ENCODE measurements around the gene FOXO3.
A peak's percentile ranks its signal among the peaks of the same experiment; 100 is the strongest.

FOXO3 gene

GRCh38 chr6:108684771-108685329 lies 124.1 kb downstream of the FOXO3 start:
- no peaks in the 10 kb centered on the region for H3K27me3 ChIP-seq (ENCODE audit: control insufficient read depth, insufficient read depth, low read length)

GRCh38 chr6:108685970-108686369 lies 125.3 kb downstream of the FOXO3 start:
- Histone ChIP-seq H3K4me2 (ENCODE audit: low read length) (no peak overlapping the region), H3K9me3 (replicated peaks; ENCODE audit: low read length) (no peaks in the 10 kb centered on the region), H3K27me3 (ENCODE audit: control insufficient read depth, insufficient read depth, low read length) (no peaks in the 10 kb centered on the region), H3K9ac (ENCODE audit: low read depth, low read length) (no peak overlapping the region), H3K4me3 (ENCODE audit: low read length) (no peak overlapping the region), H3K4me1 (ENCODE audit: control insufficient read depth, insufficient read depth, low read length) (peaks cover 42% of the 10 kb centered on the region), H3K36me3 (ENCODE audit: insufficient read depth, low read length) (peaks cover 33% of the 10 kb centered on the region)

More at GRCh38 chr6:108684771-108685329, 124.1 kb downstream of the FOXO3 start:
- no peak overlapping the region for H3K9ac ChIP-seq (ENCODE audit: low read depth, low read length)
- H3K4me3 ChIP-seq (ENCODE audit: low read length): no peak overlapping the region
- H3K4me1 ChIP-seq (ENCODE audit: control insufficient read depth, insufficient read depth, low read length): peaks cover 31% of the 10 kb centered on the region
- H3K9me3 ChIP-seq (replicated peaks; ENCODE audit: low read length): no peaks in the 10 kb centered on the region
- H3K4me2 ChIP-seq (ENCODE audit: low read length): no peak overlapping the region
- peaks cover 39% of the 10 kb centered on the region for H3K36me3 ChIP-seq (ENCODE audit: insufficient read depth, low read length)

DNA sequence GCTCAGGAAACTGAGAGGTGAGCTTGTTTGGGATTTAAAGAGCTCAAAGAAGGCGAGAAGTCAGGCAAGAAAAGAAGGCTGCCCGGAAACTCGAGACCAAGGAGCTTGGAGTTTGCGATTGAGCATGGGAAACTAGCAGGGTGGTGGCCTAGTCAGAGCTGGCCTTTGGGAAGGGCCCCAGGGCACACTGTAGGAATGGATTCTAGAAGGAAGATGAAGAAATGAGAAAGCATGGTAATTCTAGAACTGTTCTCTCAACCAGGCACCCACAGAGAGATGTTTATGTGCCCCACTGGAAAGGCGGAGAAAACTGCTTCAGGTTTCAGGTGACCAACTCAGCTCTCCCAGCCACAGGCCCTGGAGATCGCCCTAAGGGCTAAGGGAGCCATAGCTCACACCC lies 126.2 kb downstream of the FOXO3 start:
- Histone ChIP-seq H3K4me3 (ENCODE audit: low read length) (no peak overlapping the region), H3K4me2 (ENCODE audit: low read length) (no peak overlapping the region), H3K36me3 (ENCODE audit: insufficient read depth, low read length) (peaks cover 33% of the 10 kb centered on the region), H3K9ac (ENCODE audit: low read depth, low read length) (no peak overlapping the region), H3K9me3 (replicated peaks; ENCODE audit: low read length) (no peaks in the 10 kb centered on the region), H3K27me3 (ENCODE audit: control insufficient read depth, insufficient read depth, low read length) (no peaks in the 10 kb centered on the region), H3K4me1 (ENCODE audit: control insufficient read depth, insufficient read depth, low read length) (peaks cover 40% of the 10 kb centered on the region)

DNA sequence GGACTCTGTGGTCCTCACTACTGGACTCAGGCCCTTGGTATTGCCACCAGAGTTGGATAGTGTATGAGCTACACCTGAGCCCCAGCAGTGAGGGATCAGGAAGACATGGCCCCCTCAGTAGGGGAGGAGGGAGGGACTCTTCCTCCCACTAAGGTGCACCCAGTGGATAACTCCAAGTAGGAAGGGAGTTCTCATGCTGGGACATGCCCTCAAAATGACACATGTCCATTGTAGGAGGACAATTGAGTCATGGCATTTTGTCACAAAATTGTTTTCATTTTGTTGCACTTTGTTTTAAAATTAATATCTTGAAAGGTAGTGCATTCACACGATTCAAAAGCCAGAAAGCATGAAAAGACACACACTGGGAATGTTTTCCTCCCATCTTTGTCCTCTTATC lies 127.2 kb downstream of the FOXO3 start:
- H3K4me2 ChIP-seq (ENCODE audit: low read length): no peak overlapping the region
- peaks cover 33% of the 10 kb centered on the region for H3K36me3 ChIP-seq (ENCODE audit: insufficient read depth, low read length)
- H3K9ac ChIP-seq (ENCODE audit: low read depth, low read length): no peak overlapping the region
- H3K27me3 ChIP-seq (ENCODE audit: control insufficient read depth, insufficient read depth, low read length): no peaks in the 10 kb centered on the region
- H3K4me1 ChIP-seq (ENCODE audit: control insufficient read depth, insufficient read depth, low read length): peaks cover 33% of the 10 kb centered on the region
- no peaks in the 10 kb centered on the region for H3K9me3 ChIP-seq (replicated peaks; ENCODE audit: low read length)
- no peak overlapping the region for H3K4me3 ChIP-seq (ENCODE audit: low read length)

GRCh38 chr6:108689272-108690161 lies 128.8 kb downstream of the FOXO3 start:
- Histone ChIP-seq H3K9ac (ENCODE audit: low read depth, low read length) (no peak overlapping the region), H3K9me3 (replicated peaks; ENCODE audit: low read length) (no peaks in the 10 kb centered on the region), H3K27me3 (ENCODE audit: control insufficient read depth, insufficient read depth, low read length) (no peaks in the 10 kb centered on the region), H3K4me2 (ENCODE audit: low read length) (peak overlapping the region; percentile 26), H3K36me3 (ENCODE audit: insufficient read depth, low read length) (peaks cover 33% of the 10 kb centered on the region), H3K4me3 (ENCODE audit: low read length) (no peak overlapping the region), H3K4me1 (ENCODE audit: control insufficient read depth, insufficient read depth, low read length) (peaks cover 33% of the 10 kb centered on the region)

DNA sequence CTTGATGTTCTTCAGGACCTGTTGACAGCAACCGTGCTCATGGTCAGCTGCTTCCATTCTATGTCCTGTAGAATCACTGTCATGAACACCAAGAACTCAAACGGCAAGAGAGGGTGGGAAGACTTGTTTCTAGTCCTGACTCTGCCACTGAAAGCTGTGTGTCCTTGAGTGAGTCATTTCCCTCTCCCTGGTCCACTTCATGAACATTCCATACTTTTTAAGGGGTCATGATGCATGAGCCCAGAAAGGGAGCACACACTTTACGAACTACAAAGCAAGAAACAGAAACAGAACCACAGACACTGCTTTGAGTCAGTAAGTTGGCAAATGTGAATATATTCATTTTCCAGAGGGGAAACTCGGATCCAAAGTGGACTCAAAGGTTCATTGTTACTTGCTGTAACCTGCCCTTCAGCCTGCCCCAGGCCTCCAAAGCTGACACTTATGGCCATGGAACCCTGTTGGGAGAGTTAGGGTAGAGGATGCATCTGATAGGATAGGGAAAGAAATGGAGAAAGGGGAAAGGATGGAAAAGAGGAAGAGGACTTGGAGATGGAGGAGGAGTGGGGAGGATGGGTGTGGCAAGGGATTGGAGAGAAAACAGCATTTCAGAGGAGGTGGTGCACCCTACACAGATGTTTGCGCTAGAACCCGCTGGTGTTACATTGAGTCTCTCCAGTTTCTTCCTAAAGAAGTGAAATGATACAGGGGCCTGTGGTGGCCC lies 129.8 kb downstream of the FOXO3 start:
- H3K4me1 ChIP-seq (ENCODE audit: control insufficient read depth, insufficient read depth, low read length): peaks cover 33% of the 10 kb centered on the region
- no peaks in the 10 kb centered on the region for H3K9me3 ChIP-seq (replicated peaks; ENCODE audit: low read length)
- H3K27me3 ChIP-seq (ENCODE audit: control insufficient read depth, insufficient read depth, low read length): no peaks in the 10 kb centered on the region
- H3K4me3 ChIP-seq (ENCODE audit: low read length): no peak overlapping the region
- peaks cover 27% of the 10 kb centered on the region for H3K36me3 ChIP-seq (ENCODE audit: insufficient read depth, low read length)
- peak overlapping the region; percentile 26 for H3K4me2 ChIP-seq (ENCODE audit: low read length)
- H3K9ac ChIP-seq (ENCODE audit: low read depth, low read length): no peak overlapping the region

GRCh38 chr6:108693430-108694154 lies 132.9 kb downstream of the FOXO3 start:
- H3K36me3 ChIP-seq (ENCODE audit: insufficient read depth, low read length): peaks cover 4% of the 10 kb centered on the region
- peaks cover 35% of the 10 kb centered on the region for H3K4me1 ChIP-seq (ENCODE audit: control insufficient read depth, insufficient read depth, low read length)
- no peaks in the 10 kb centered on the region for H3K27me3 ChIP-seq (ENCODE audit: control insufficient read depth, insufficient read depth, low read length)
- no peak overlapping the region for H3K9ac ChIP-seq (ENCODE audit: low read depth, low read length)
- no peaks in the 10 kb centered on the region for H3K9me3 ChIP-seq (replicated peaks; ENCODE audit: low read length)
- H3K4me2 ChIP-seq (ENCODE audit: low read length): no peak overlapping the region
- no peak overlapping the region for H3K4me3 ChIP-seq (ENCODE audit: low read length)

GRCh38 chr6:108694816-108695215 lies 134.1 kb downstream of the FOXO3 start:
- H3K9ac ChIP-seq (ENCODE audit: low read depth, low read length): no peak overlapping the region

DNA sequence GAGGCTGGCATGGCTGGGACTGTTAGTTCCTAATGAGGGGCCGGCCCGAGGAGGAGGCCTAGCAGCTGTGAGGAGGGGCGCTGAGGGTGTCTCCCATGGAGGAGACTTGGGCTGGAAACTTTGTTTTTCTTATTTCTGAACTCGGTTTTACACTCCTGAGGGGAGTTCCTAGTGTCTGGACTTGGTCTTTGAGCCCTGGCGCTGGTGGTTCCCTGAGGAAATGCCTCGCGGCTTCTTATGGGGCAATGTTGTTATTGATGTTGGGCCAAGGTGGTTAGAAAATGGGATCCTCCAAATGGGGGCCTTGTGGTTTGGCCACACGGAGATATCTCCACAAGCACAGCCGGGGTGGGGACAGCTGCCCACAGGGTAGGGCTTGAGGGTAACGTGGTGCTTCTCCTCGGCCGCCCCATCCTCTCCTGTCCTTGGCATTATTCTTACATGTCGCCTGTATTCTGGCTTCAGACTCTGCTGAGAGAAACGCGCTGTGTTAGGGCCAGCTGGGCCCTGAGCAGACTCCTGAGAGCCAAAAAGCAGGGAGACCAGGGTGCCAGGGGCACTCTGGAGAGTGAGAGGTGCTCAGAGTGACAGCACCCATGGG lies 136.9 kb downstream of the FOXO3 start:
- H3K36me3 ChIP-seq (ENCODE audit: insufficient read depth, low read length): no peaks in the 10 kb centered on the region
- no peaks in the 10 kb centered on the region for H3K27me3 ChIP-seq (ENCODE audit: control insufficient read depth, insufficient read depth, low read length)
- H3K4me2 ChIP-seq (ENCODE audit: low read length): peak overlapping the region; percentile 1
- H3K9me3 ChIP-seq (replicated peaks; ENCODE audit: low read length): no peaks in the 10 kb centered on the region
- peaks cover 11% of the 10 kb centered on the region for H3K4me1 ChIP-seq (ENCODE audit: control insufficient read depth, insufficient read depth, low read length)
- H3K9ac ChIP-seq (ENCODE audit: low read depth, low read length): peak overlapping the region; percentile 32
- H3K4me3 ChIP-seq (ENCODE audit: low read length): no peak overlapping the region

More at GRCh38 chr6:108694816-108695215, 134.1 kb downstream of the FOXO3 start:
- Histone ChIP-seq H3K9me3 (replicated peaks; ENCODE audit: low read length) (no peaks in the 10 kb centered on the region), H3K4me1 (ENCODE audit: control insufficient read depth, insufficient read depth, low read length) (peaks cover 23% of the 10 kb centered on the region), H3K27me3 (ENCODE audit: control insufficient read depth, insufficient read depth, low read length) (no peaks in the 10 kb centered on the region), H3K36me3 (ENCODE audit: insufficient read depth, low read length) (peaks cover under 1% of the 10 kb centered on the region), H3K4me3 (ENCODE audit: low read length) (no peak overlapping the region), H3K4me2 (ENCODE audit: low read length) (no peak overlapping the region)

DNA sequence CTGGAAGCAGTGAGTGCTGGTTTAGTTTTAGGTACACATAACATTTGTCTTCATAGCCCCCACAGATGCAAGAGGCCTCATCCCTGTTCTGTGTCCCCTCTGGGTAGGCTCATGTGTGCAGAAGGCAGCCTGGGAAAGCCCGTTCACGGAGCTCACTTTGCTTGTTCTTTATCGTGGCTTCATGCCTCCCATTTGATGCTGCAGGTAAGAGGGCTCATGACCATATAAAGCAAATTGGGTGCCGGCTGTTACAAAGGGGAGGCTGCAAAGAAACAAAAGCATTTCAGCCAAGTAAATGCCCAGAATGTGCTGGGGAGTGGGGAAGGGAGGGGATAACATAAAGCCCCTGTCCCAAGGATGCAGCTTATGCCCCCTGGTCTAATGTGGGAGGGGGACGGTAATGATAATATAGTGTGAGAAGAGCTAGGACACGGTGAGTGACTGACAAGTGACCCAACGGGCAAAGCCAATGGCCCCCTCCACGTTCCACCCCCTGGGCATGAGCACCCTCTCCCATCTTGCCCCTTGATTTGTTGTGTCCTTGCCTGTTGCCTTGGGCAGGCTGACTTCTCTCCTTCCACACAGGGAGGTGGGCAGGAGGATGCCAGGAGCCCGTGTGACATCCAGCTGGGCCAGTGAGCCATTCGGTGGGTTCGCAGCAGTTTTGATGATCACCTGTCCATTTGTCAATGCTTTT lies 138.0 kb downstream of the FOXO3 start:
- peaks cover 11% of the 10 kb centered on the region for H3K4me1 ChIP-seq (ENCODE audit: control insufficient read depth, insufficient read depth, low read length)
- peaks cover 5% of the 10 kb centered on the region for H3K9me3 ChIP-seq (replicated peaks; ENCODE audit: low read length)
- no peaks in the 10 kb centered on the region for H3K36me3 ChIP-seq (ENCODE audit: insufficient read depth, low read length)
- H3K27me3 ChIP-seq (ENCODE audit: control insufficient read depth, insufficient read depth, low read length): no peaks in the 10 kb centered on the region
- no peak overlapping the region for H3K9ac ChIP-seq (ENCODE audit: low read depth, low read length)
- no peak overlapping the region for H3K4me2 ChIP-seq (ENCODE audit: low read length)
- no peak overlapping the region for H3K4me3 ChIP-seq (ENCODE audit: low read length)

All from skeletal muscle satellite cell (primary cell).